ENCODE results near the gene FIZ1. TPM values are rescaled to one million over a fixed set of nuclear protein-coding genes. Genes with fewer than 3 reads are reported as not detected.
A peak's percentile ranks its signal among the peaks of the same experiment; 100 is the strongest.

Gene FIZ1, protein sequence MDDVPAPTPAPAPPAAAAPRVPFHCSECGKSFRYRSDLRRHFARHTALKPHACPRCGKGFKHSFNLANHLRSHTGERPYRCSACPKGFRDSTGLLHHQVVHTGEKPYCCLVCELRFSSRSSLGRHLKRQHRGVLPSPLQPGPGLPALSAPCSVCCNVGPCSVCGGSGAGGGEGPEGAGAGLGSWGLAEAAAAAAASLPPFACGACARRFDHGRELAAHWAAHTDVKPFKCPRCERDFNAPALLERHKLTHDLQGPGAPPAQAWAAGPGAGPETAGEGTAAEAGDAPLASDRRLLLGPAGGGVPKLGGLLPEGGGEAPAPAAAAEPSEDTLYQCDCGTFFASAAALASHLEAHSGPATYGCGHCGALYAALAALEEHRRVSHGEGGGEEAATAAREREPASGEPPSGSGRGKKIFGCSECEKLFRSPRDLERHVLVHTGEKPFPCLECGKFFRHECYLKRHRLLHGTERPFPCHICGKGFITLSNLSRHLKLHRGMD
- 10 to 100 TPM; 14.5 to 17.0 TPM for total RNA-seq
- long read RNA-seq: 0 reads

DNA sequence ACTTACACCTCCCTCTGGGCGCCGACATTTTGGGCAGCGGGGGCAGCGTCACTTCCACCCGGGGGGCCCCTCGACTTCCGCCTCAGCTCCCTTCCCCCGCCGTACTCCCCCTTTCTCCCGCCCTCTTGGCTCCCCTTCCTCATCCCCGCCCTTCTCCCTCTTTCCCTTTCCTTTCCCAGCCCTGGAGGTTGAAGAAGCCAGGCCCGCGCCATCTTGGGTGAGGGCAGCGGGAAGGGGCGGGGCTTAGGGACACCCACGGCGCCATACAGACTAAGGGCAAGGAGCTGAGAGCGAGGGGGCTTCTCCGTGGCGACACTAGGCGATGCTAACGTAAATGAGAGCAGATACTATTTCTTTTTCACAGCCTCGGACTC lies at the start of gene FIZ1:
Gene FIZ1 (minus strand): TSS at position 50 of the 374 bp plus-strand sequence. CDS start 1,652 bp downstream, outside the sequence.
- intact Hi-C loops (cut with DNase I): no loop called here
- ATAC-seq: peak; percentile 89 to 92
- peak; percentile 98 for DNase-seq

DNA sequence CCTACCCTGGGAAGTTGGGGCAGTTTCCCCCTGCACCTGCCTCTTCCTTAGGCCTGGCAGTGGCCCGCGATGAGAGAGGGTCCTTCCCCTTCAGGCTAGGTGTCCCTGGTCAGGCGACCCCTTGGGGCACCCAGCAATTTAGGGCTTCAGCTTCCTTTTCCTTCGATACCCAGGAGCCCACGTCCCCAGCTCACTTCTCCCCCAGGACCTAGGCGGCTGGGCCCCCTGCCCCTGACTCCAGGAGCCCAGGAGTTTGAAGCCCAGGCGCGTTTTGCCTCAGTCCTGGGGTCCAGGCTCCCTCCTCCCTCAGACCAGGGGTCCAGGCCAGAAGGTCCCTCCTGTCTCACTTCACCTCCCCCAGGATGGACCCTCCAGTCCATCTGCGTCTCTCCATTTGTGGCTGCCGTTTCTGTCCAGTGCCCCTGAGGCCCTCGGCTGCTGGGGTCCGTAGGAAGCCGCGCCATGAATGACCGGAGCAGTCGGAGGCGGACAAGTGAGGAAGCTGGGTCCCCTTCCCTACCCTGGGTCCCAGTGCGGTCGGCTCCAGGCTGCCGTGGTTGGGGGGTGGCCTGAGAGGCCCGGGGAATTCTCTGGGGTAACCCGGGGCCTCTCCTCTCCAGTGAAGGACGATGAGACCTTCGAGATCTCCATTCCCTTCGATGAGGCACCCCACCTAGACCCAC lies 49.4 kb upstream of the FIZ1 start:
- ATAC-seq: no peak
- intact Hi-C loops (cut with DNase I): no loop called here
- DNase-seq: no peak

DNA sequence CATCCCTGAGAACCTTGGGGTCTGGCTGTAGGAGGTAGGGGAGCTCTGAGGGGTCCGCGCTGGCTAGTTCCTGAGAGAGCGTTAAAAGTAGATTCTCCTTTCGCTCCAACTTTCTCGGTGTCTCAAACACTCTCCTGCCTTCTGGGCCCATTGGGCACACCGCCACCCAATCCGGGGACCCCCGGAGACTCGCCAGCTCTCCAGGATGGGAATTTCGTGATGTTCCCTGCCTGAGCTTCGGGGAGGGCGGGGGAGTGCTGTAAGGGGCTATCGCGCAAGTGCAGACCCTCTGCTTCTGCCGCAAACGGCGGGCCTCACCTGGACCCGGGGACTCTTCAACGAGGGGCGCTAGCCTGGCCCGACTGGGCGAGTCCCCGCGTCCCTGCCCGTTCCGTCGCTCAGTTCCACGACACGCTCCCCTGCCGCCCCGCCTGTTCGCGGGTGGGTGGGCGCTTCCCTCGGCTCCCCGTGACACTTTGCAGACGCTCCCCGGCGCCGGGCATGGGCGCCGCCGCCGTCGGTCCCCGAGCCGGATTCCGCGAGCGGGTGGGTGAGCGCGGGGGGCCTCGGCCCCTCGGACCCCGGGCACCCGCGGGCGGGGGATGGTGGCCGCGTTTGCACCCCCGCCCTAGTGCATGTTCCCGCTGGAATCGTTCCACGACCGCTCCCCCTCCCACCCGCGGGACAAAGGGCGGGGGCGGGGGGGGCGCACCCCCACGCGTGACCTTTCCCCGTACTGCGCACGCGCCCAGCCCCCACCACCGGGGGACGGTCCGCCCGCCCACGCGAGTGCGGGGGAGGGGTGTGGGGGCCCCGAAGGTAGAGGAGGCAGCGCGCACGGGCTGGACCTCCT lies 48.6 kb upstream of the FIZ1 start, which contains the start of gene CCDC106:
Gene CCDC106 (plus strand): TSS at position 481 of the 853 bp plus-strand sequence. CDS start 835 bp downstream, outside the sequence.
- peak; percentile 81 for DNase-seq
- peak; percentile 54 to 70 for ATAC-seq

DNA sequence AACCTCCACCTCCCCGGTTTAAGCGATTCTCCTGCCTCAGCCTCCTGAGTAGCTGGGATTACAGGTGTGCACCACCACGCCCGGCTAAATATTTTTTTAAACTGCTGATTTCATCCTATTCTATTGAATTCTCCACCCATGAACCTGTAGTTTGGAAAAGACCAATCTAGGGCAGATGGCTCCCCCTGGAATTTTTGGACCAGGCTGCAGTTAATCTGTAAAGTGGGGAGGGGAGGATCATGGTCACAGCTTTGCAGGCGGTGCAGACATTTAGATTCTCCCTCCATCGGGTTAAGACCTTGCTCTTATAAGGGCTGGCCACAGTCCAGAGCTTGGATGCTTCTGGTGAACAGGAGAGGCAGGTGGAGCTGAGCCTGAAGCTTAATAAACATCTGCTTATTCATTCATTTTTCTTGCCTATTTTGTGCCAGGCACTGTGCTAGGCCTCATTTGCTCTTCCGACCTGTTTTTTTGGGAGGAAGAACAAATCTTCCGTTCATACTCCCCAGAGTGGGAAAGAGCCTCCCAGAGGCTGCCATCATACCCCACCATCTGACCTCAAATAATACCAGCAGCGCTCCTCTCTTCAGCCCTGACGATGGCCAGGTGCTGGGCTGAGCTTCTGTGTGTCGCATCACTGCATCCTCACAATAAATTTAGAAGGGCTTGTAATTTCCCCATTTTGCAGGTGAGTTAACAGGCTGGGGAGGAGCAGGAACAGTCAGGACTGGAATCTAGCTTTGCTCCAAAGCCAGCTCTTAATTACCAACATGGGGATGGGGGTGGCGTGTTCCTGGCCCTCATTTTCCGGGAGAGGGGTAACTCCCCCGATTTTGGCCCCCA lies 47.8 kb upstream of the FIZ1 start:
- no peak for ATAC-seq
- DNase-seq: no peak
- intact Hi-C loops (cut with DNase I): no loop called here

More for the DNA sequence above, 48.6 kb upstream of the FIZ1 start, which contains the start of gene CCDC106:
- intact Hi-C loops (cut with DNase I): no loop called here

DNA sequence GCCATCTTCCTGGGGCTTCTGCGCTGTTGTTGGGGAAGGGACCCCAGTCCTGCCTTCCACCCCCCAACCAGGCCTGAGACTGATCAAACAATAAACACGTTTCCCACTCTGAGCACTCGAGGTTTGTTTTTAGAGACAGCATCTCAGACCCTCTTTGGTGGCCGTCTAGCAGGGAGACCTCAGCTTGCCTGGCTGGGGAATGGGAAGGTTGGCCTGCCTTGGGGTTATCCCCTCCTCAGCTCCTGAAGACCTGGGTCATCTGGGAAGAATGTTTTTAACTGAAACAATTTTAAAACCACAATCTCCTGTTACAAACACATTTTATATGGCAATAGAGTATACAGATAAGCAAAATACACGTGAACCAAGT lies 46.2 kb upstream of the FIZ1 start:
- DNase-seq (no peak), ATAC-seq (no peak)
- intact Hi-C loops (cut with DNase I): no loop called here

DNA sequence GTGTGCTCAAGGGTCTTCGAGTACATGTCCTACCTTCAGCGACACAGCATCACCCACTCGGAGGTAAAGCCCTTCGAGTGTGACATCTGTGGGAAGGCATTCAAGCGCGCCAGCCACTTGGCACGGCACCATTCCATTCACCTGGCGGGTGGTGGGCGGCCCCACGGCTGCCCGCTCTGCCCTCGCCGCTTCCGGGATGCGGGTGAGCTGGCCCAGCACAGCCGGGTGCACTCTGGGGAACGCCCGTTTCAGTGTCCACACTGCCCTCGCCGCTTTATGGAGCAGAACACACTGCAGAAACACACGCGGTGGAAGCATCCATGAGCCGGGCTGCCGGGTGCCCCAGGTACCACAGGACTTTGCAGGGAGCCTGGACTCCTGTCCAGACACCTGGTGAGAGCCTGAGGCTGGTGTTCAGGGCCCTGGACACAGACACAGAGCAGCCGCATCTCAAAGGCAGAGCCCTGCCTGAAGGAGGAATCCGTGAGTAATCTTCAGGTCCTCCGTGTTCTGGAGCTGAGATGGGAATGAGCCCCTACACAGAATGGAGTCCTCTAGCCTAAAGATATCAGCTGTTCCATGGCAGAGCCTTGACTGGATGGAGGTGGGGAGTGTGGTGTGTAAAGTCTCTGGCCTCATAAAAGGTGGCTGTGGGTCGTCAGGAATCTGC lies 45.7 kb upstream of the FIZ1 start:
- DNase-seq (no peak), ATAC-seq (no peak)
- intact Hi-C loops (cut with DNase I): no loop called here

DNA sequence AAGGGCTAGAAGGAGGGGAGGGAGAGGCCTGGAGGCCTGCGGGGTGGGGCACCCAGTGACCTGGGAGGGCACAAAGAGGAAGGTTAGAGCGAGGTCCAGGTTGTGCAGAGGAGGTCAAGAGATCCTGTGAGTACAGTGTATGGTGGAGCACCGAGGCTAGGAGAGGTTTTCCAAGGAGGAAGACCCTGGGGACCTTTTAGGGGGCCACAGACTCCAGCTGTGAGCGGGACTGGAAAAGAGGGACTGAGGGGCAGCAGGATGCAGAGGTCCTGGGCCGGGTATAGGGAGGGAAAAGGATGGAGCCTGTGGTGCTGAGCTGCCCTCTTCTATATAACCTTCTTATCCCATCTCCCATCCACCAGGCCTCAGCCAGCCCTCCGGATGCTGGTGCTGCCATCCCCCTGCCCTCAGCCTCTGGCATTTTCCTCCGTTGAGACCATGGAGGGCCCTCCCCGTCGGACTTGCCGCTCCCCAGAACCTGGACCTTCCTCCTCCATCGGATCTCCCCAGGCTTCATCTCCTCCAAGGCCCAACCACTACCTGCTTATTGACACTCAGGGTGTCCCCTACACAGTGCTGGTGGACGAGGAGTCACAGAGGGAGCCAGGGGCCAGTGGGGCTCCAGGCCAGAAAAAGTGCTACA lies 45.0 kb upstream of the FIZ1 start:
- ATAC-seq (no peak), DNase-seq (no peak)
- intact Hi-C loops (cut with DNase I): no loop called here

DNA sequence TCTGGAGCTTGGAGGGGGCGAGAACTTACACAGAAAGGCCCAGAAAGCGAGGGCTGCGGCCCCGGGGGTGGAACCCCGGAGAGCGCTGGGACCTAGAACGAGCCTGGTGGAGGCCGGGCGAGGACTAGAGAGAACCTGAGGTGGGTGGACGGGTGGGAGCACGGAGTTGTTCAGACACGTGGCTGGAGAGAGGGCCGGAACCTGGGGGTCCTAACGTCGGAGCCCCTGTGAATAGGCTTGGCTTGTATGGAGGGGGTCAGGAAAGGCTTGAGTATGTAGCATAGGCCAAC lies 44.5 kb upstream of the FIZ1 start:
- ATAC-seq: no peak
- no peak for DNase-seq
- intact Hi-C loops (cut with DNase I): no loop called here

DNA sequence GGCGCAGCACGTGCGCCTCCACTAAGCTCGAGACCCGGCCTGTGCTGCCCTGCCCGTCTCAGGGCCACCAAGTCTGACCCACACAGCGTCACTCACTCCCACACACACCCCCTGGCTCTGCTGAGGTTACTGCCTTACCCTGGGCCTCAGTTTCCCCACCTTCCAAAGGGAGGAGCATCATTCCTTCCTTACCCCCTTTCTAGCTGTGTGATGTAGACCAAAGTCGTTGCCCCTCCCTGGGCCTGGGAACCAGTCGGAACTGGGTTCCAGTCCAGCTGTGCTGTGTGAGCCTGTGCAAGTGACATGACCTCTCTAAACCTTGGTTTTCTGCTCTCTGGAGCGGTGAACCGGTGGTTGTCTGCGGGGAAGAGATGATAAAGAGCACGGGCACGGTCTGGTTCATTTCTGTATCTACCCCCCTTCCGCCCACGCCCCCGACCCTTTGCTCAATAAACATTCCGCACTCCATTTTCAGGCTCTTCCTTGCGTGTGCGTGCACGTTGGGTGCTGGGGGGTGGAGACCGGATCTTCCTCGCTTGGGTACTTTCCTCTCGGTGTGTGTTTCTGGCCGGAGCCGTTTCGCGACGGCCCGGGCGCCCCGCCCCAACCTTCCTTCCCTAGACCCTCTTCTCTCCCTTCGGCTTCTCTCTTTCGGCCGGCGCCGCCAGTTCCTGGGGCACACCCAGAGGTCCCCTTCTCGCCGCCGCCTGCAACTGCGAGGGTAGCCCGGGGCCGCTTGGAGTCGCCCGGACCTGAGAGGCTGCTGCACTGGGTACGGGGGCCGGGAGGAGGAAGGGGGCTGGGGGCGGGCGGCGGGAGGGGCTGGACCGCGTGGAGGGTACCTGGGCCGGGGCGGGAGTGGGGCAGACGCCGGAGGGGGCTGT lies 43.9 kb upstream of the FIZ1 start, which contains the start of gene ZNF581:
Gene ZNF581 (plus strand): TSS at position 647 of the 884 bp plus-strand sequence. CDS start 923 bp downstream, outside the sequence.
- DNase-seq (peak; percentile 81), ATAC-seq (peak; percentile 38 to 46)
- intact Hi-C loops (cut with DNase I): no loop called here

DNA sequence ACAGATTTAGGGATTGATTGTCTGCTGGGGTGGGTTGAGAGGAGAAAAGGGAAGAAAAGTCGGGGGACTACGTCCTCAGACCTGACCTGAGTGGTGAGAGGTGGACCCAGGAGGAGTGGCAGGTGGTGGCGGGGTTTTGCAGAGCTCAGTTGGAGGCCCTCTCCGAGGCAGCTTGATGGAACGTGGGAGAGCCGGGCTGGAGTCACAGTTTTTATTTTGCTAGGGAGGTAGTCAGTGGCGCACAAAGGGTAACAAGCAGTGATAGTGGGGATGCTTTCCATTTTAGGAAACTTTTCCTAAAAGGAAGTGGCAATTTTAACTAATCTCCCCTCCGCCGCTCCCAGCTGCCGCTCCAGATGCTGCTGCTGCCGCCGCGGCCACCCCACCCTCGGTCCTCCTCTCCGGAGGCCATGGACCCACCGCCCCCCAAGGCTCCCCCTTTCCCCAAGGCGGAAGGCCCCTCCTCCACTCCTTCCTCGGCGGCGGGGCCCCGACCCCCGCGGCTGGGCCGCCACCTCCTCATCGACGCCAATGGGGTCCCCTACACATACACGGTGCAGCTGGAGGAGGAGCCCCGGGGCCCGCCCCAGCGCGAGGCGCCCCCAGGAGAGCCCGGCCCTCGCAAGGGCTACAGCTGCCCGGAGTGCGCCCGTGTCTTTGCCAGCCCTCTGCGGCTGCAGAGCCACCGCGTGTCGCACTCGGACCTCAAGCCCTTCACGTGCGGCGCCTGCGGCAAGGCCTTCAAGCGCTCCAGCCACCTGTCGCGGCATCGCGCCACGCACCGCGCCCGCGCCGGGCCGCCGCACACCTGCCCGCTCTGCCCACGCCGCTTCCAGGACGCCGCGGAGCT lies 43.1 kb upstream of the FIZ1 start:
- ATAC-seq (peak; percentile 8 to 13), DNase-seq (peak; percentile 49)
- intact Hi-C loops (cut with DNase I): no loop called here

DNA sequence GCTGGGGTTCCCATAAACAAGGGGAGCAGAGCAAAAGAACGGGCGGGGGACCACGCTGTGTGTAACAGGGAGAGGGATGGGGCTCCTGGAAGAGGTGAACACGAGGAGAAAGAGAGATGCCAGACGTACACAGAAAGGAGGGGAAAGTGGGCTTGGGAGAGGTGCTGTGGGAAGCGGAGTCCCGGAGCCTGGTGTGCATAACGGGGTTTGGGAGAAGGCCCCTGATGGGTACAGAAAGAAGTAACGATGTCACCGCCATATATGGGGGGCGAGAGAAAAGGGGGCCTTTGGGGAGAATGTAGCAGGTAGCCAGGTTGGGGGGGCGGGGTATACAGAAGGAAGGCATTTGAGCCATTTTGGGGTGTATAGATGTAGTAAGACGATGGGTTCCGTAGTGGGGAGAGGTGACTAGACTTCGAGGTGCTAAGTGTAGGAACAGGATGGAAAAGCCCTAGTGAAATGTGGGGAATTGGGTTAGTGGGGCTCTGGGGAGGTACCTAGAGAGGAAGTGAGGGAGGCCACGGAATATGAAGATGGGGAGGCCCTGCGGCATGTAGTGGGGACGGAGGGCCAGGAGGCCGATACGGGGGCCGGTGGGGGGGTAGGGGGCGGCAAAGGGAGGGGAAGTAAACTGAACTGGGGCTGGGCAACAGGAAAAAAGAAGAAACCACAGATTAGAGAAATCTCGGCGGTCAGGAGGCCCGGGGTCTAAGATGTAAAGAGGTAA lies 42.3 kb upstream of the FIZ1 start:
- ATAC-seq (peak; percentile 0 to 1), DNase-seq (no peak)
- intact Hi-C loops (cut with DNase I): no loop called here

DNA sequence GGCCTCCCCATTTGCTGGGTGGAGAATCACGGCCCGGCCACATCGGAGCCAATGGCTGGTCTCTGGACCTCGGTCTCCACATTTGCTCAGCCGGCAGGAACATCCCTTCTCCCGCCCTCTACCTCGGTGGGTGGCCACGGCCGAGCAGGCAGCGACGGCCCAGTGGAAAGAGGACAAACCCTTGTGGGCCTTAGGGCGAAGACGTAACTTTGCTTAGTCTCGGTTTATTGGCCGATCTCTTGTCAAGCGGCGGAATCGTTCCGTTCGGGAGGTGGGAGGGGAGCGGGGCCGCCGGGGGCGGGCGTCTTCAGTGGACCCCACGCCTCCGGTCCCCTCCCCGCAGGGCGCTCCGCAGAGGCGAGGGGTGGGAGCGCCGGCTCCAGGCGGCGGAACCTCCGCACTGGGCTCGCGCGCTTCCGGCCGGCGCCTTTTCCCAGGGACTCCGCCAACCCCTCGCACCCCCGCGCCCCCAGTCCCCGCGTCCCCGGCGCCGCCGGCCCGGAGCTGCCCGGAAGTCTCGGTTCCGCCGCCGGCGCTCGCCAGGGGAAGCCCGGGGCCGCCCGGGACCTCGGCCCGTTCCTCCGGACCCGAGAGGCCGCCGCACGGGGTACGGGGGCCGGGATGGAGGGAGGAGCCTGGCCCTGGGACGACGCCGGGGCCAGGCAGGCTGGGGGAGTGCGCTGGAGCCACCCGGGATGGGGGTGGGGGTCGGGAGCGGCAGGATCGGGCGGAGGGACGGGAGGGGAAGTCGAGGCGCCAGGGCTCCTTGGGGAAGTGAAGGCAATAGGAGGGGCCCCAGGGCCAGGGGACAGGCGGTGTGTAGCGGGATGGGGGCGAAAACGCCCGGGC lies 41.5 kb upstream of the FIZ1 start, which contains the start of gene ZNF580:
Gene ZNF580 (plus strand): TSS at position 426 of the 849 bp plus-strand sequence. CDS start 1,507 bp downstream, outside the sequence.
- ATAC-seq (peak; percentile 71 to 74), DNase-seq (peak; percentile 80)
- intact Hi-C loops (cut with DNase I): no loop called here

DNA sequence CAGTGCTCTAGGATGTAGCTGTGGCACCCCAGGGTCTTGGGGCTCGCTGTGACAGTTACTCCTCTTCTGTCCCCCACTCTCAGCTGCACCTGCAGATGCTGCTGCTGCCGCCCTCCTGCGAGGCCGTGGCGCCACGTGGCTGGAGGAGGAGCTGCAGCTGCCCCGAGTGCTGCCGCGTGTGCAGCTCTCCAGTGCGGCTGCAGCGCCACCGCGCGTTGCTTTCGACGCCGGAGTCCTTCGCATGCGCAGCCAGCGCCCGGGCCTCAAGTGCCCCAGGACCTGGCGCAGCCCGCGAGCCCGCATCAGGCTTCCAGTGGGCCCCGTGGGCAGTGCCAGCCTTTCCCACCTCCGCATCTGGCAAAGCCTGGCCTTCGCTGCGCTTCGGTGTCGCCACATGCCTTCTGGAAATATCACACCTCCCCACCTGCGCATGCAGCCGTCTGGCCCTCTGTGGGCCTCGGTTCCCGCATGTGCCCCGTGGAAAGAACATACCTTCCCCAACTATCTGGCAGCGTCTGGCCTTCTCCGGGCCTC lies 40.8 kb upstream of the FIZ1 start:
- intact Hi-C loops (cut with DNase I): no loop called here
- ATAC-seq: peak; percentile 13 to 25
- peak; percentile 78 for DNase-seq

Data from left cardiac atrium (tissue), 4 donors.